ENCODE results near the gene OMG.

GRCh38 chr17:31252741-31253140 lies 44.3 kb downstream of the OMG start:
- no peak for TF ChIP-seq CTCF (IDR thresholded peaks at IDR 0.05)
- no peak for TF ChIP-seq POLR2A (IDR thresholded peaks at IDR 0.05)

Measured in testis (tissue), 2 donors.